Transverse colon (tissue), 4 donors: ENCODE results near the gene RAD51AP2. TPM values are rescaled to one million over a fixed set of nuclear protein-coding genes. Genes with fewer than 3 reads are reported as not detected.

Experiments used
- DNase-seq: peaks from one replicate; pipeline ENCODE4 v3.0.0-alpha.2; 2019
- H3K27ac ChIP-seq, 4 donors: fragments of 200-600 bp; sonication (generic); 2 replicates each; pipeline ENCODE4 v1.5.1; 2016 to 2018; ENCODE audit warnings: inconsistent platforms in 4 of 4
- H3K27me3 ChIP-seq: fragments of 200-600 bp; sonication (generic); 2 replicates; pipeline ENCODE4 v1.5.1; 2017; ENCODE audit warnings: inconsistent platforms
- H3K36me3 ChIP-seq, 4 donors: fragments of 200-600 bp; sonication (generic); 2 replicates each; pipeline ENCODE4 v1.5.1; 2017 to 2019; ENCODE audit warnings: inconsistent platforms in 4 of 4
- H3K4me1 ChIP-seq, 4 donors: fragments of 200-600 bp; sonication (generic); 2 replicates each; pipeline ENCODE4 v1.5.1; 2017 to 2020; ENCODE audit warnings: inconsistent platforms in 4 of 4
- H3K4me3 ChIP-seq, 4 donors: fragments of 200-600 bp; sonication (generic); 1 replicate in 1 of 4; 2 replicates in 3 of 4; pipeline versions ENCODE4 v1.5.1 to v1.6.1; 2017 to 2019; ENCODE audit warnings: inconsistent platforms in 4 of 4
- H3K9me3 ChIP-seq, 2 donors: fragments of 200-600 bp; sonication (generic); 2 replicates each; pipeline ENCODE4 v1.5.1; 2017 to 2019; ENCODE audit warnings: inconsistent platforms in 2 of 2
- EP300 ChIP-seq: sonication (generic); formaldehyde crosslinking; IDR thresholded peaks from one replicate; pipeline ENCODE4 v1.6.1; 2017; ENCODE audit warnings: antibody characterized with exemption, low read depth
- POLR2A ChIP-seq: fragments of 450-650 bp; IDR thresholded peaks from one replicate; pipeline ENCODE4 v1.6.1; 2016; ENCODE audit warnings: antibody characterized with exemption, mild to moderate bottlenecking, moderate library complexity
- POLR2AphosphoS5 ChIP-seq, 3 donors: sonication (generic); formaldehyde crosslinking; IDR thresholded peaks; one replicate each; pipeline ENCODE4 v1.6.1; 2016; ENCODE audit warnings: antibody characterized with exemption in 3 of 3
- WGBS, 2 donors: methylation state at CpG; one replicate each; pipeline ENCODE4 v1.1.5; 2018; ENCODE audit warnings: low coverage in 1 of 2; 5-methylcytosine and 5-hydroxymethylcytosine counted together
- in situ Hi-C, 4 donors: fragments of 200-750 bp; cut with MboI; loops; one replicate each; pipeline versions ENCODE4 v1.15.0 to v1.15.1; 2017; ENCODE audit warnings: low sequenced_read_pairs in 3 of 4, low pct_ligation_motif_present in 1 of 4, low pct_unique_long_range_greater_than_20kb in 1 of 4
- intact Hi-C: fragments of 100-400 bp; cut with DNase I; formaldehyde crosslinking; loops from one replicate; pipeline ENCODE4 v1.15.1; 2023; ENCODE audit warnings: low total_unique reads
- total RNA-seq, 4 donors: library from RNA; depleted of rRNA; stranded (reverse); fragments of >200 nt; gene quantifications; one replicate each; pipeline ENCODE4 v1.1.0, GENCODE V29; 2016
- TF ChIP-seq, protein P1 (sequence below), 5 experiments: fragments of 200-600 bp in 3 of 5; fragments of 450-650 bp in 2 of 5; sonication (generic) in 3 of 5; IDR thresholded peaks; 1 replicate in 2 of 5; 2 replicates in 3 of 5; pipeline ENCODE4 v1.5.1; 2016 to 2017; ENCODE audit warnings: antibody characterized with exemption in 5 of 5, inconsistent platforms in 3 of 5, mild to moderate bottlenecking in 2 of 5, moderate library complexity in 1 of 5

RAD51AP2 gene
- total RNA-seq, 4 donors from 2014 or later = 0.40 TPM; not detected in 3

DNA sequence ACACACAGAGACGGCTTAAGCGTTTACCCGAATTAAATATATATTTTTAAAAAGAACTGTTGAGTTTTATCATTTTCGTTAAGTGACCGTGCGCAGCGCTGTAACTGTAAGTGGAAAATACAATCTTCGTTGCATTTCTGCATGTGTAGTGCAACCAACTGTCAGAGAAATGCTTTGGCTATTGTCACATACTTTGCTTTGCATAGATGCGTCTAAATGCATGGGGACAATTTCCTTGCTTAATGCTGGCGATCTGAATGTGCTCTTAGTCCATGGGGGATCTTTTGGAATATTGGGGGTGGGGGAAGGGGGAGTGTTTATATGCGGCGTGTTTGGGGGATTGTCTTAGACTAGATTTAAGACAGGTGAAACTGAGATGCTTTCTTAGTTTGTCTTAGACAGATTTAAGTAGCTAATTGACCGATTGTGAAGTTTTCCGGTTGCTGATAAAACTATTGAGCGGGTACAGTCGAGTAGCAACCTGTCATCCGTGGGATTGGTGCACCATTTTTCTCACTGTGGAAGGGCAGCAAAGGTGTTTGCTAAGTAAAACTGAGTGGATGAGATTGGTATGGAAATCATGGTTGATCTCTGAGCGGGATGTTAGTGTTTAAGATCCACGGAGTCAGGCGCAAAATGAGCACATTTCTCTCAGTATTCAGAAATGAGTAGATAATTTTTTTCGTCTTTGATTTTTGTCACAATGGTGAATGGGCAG is 22.7 kb upstream of the RAD51AP2 start:
- WGBS, 2 donors = 5 to 6% methylated on average over 12 to 21 of the region's 21 CpGs
- Histone ChIP-seq H3K27ac (peak overlapping the region; percentile 84 to 89 (median 88)), H3K4me1 (peaks cover 0 to 29% (median 11%) of the 10 kb centered on the region in 4 donors), H3K4me3 (peak overlapping the region; percentile 26 to 67 (median 52)), H3K9me3 (no peaks in the 10 kb centered on the region), H3K36me3 (no peaks in the 10 kb centered on the region), H3K27me3 (peaks cover 55% of the 10 kb centered on the region)
- TF ChIP-seq, protein P1, sequence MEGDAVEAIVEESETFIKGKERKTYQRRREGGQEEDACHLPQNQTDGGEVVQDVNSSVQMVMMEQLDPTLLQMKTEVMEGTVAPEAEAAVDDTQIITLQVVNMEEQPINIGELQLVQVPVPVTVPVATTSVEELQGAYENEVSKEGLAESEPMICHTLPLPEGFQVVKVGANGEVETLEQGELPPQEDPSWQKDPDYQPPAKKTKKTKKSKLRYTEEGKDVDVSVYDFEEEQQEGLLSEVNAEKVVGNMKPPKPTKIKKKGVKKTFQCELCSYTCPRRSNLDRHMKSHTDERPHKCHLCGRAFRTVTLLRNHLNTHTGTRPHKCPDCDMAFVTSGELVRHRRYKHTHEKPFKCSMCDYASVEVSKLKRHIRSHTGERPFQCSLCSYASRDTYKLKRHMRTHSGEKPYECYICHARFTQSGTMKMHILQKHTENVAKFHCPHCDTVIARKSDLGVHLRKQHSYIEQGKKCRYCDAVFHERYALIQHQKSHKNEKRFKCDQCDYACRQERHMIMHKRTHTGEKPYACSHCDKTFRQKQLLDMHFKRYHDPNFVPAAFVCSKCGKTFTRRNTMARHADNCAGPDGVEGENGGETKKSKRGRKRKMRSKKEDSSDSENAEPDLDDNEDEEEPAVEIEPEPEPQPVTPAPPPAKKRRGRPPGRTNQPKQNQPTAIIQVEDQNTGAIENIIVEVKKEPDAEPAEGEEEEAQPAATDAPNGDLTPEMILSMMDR (IDR thresholded peaks at IDR 0.05) = no peak
- no peak for TF ChIP-seq EP300
- TF ChIP-seq POLR2AphosphoS5 (IDR thresholded peaks at IDR 0.05) = no peak
- TF ChIP-seq POLR2A = no peak
- in situ Hi-C loops (no loop called here), intact Hi-C loops (no loop called here)
- no peak for DNase-seq

DNA sequence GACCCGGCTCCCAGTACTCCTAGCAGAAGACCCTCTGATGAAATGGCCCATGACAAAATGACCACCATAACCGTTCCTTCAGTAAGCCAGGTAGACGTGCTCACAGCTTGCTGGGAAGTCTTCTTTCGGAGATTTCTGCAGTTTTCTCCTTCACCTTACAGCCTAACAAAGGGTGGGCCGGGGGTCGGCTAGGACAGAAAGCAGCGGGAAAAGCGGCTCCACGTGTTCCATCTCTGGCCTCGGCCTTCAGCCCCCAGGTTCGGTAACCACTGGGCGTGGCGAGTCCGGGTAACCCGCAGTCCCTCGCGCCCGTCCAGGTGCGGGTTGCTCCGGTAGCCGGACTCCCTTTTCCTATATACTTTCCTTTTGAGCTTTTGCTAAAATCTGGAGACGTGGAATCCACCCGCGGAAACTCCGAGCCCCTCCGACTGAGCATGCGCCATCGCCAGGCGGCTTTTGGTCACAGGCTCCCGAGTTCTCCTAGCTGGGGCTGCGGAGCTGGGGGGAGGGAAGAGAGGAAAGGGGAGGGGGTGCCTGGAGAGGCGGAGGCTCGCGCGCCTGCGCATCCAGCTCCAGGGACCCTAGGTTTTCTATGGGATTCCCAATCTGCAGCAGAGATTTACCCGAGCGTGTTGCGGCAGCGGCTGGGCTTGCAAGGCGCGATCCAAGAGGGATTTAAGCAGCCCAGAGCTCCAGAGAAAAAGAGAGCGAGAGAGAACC is 22.0 kb upstream of the RAD51AP2 start, which contains the start of gene VSNL1:
TSS of gene VSNL1 (plus strand) at position 604 of the 720 bp plus-strand sequence. CDS start 51,379 bp downstream, outside the sequence.
- Histone ChIP-seq H3K27ac (peak within 1 kb of the TSS; percentile 84 to 89 (median 88)), H3K4me3 (peak within 1 kb of the TSS; percentile 26 to 67 (median 52)), H3K27me3 (peaks cover 48% of the 10 kb centered on the region), H3K4me1 (peaks cover 0 to 24% (median 11%) of the 10 kb centered on the region in 4 donors), H3K9me3 (no peaks in the 10 kb centered on the region), H3K36me3 (no peaks in the 10 kb centered on the region)
- TF ChIP-seq, protein P1 (IDR thresholded peaks at IDR 0.05) = no peak
- TF ChIP-seq POLR2AphosphoS5 (IDR thresholded peaks at IDR 0.05) = peak in 2 of 3 donors; percentile 59
- peak; percentile 72 for TF ChIP-seq POLR2A
- intact Hi-C loops (no loop called here), in situ Hi-C loops (no loop called here)
- WGBS, 2 donors = 1 to 2% methylated on average over 15 to 41 of the region's 43 CpGs
- peak; percentile 86 for DNase-seq

DNA sequence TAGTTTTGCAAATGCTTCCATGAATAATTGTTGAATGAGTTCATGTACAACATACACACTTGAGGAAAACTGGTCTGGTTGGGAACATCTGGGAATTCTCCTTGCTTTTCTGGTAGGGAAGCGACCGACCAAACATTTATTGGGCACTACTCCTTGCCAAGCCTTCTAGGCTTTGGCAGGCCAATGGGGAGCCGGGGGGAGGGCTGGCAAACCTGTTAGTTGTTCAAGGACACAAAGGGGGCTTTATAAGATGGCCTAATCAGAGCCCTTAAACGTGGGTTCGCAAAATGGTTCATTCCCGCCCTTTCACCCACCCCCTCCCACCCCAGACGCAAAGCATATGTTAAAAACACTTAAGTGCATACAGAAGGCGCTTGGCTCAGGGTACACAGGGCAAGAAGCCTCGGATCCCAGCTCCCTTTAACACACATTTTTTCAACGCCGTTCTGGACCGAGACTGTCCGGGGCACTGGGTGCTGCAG is 21.4 kb upstream of the RAD51AP2 start:
- 9 to 11% methylated on average over 8 to 13 of the region's 13 CpGs for WGBS, 2 donors
- no peaks in the 10 kb centered on the region for H3K36me3 ChIP-seq
- peak overlapping the region; percentile 84 to 89 (median 88) for H3K27ac ChIP-seq
- no peaks in the 10 kb centered on the region for H3K9me3 ChIP-seq
- intact Hi-C loops = no loop called here
- peak overlapping the region; percentile 26 to 67 (median 52) for H3K4me3 ChIP-seq
- in situ Hi-C loops = no loop called here
- TF ChIP-seq, protein P1 (IDR thresholded peaks at IDR 0.05) = no peak
- peak in 2 of 3 donors; percentile 4 to 13 for TF ChIP-seq POLR2AphosphoS5 (IDR thresholded peaks at IDR 0.05)
- peak; percentile 63 for DNase-seq
- peaks cover 0 to 24% (median 11%) of the 10 kb centered on the region in 4 donors for H3K4me1 ChIP-seq
- H3K27me3 ChIP-seq = peaks cover 50% of the 10 kb centered on the region

DNA sequence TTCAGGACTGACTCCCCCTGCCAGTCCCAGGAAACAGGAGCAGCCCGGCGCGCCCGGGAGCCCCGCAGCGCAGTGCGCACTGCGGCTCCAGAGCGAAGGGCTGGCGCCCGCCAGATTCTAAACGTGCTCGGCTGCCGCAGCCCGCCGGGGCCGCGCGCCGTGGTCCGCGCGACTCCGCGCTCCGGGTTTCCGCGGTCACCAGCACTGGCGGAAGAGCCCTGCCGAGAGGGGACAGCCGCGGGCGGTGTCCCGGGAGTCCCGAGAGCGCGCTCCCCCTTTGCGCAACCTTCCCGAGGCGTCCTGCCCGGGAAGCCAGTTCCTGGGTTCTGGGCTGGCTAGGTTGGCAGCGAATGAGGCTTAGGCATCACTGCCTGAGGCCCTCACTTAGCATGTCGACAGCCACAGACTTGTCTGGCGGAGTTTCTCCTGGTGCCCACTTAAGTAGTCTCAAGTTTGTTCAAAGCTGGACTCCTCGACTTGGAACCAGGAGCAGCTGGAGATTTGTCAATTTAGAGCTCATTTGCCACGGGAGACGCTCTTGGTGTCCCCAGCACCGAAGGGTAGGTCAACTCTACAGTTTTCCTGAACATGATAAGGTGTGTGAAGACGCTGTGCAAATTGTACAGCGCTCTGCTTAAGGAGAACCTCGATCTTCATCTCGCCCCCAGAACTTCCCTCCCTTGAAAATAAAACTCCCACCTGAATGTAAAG is 20.8 kb upstream of the RAD51AP2 start:
- peak overlapping the region; percentile 84 to 89 (median 88) for H3K27ac ChIP-seq
- peaks cover 0 to 24% (median 11%) of the 10 kb centered on the region in 4 donors for H3K4me1 ChIP-seq
- no peaks in the 10 kb centered on the region for H3K9me3 ChIP-seq
- intact Hi-C loops = no loop called here
- WGBS, 2 donors = 3 to 10% methylated on average over 2 to 43 of the region's 52 CpGs
- H3K27me3 ChIP-seq = peaks cover 52% of the 10 kb centered on the region
- in situ Hi-C loops = no loop called here
- TF ChIP-seq POLR2A = peak; percentile 80
- TF ChIP-seq POLR2AphosphoS5 (IDR thresholded peaks at IDR 0.05) = peak; percentile 63 to 80 (median 72)
- no peak for TF ChIP-seq EP300
- TF ChIP-seq, protein P1 (IDR thresholded peaks at IDR 0.05) = no peak
- DNase-seq = peak; percentile 80
- peak overlapping the region; percentile 9 to 67 (median 52) for H3K4me3 ChIP-seq
- no peaks in the 10 kb centered on the region for H3K36me3 ChIP-seq
